Cerebellar nuclear complex (tissue), 1 donor: ENCODE data around the gene RHOJ.
"Not testable (repeated sequence)": the region's sequence is repeated elsewhere in the genome, so short reads cannot be mapped to it uniquely, and the experiment has no call there.

ENCODE experiments used
- DNase-seq, 2 experiments: peaks; one replicate each; lab custom pipeline; 2025; lab: John Stamatoyannopoulos, UW

Gene RHOJ

GRCh38 chr14:63297372-63298063, 93.3 kb downstream of the RHOJ start:
- no peak for DNase-seq

GRCh38 chr14:63299351-63300110, 95.3 kb downstream of the RHOJ start:
- DNase-seq = no peak

DNA sequence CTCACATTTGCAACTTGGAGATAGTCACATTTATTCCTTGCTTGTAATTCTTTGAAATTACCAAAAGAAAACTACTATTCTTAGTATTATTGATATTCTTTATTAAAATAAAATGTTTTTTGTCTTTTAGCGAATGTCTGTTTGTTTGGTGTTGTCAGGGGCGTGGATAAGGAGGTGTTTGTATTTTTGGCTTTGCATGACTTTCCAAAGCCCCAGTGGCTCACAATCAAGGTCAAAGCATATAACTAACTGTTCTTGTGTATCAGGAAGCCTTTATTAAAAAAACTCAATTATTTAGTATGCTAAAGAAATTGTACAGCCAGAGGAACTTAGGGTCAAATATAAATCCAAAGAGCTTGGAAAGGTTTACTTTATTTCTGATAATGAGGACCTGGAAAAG, 96.6 kb downstream of the RHOJ start:
- no peak for DNase-seq

DNA sequence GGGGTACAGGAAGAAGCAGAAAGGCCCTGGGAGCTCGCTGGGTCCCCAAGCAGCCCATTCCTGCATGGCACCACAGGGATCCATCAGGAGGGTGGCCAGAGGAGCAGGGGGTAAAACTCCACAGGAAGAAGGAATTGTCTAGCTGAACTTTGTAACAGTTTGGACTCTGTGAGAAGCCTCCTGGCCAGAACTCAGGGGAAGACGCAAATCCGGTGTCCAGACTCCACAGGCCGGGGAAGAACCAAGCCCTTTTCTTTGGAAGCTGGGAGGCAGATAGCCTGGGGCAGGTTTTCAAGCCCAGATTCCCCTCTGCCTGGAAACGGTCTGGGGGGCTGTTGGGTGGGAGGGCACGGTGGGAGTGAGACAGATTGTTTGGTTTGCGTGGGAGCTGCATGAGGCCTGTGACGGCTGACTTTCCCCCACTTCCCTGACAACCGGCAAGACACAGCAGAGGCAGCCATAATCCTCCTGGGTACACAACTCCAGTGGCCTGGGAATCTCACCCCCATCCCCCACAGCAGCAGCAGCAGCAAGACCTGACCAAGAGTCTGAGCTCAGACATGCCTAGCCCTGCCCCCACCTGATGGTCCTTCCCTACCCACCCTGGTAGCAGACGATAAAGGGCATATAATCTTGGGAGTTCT, 97.8 kb downstream of the RHOJ start:
- no peak for DNase-seq

DNA sequence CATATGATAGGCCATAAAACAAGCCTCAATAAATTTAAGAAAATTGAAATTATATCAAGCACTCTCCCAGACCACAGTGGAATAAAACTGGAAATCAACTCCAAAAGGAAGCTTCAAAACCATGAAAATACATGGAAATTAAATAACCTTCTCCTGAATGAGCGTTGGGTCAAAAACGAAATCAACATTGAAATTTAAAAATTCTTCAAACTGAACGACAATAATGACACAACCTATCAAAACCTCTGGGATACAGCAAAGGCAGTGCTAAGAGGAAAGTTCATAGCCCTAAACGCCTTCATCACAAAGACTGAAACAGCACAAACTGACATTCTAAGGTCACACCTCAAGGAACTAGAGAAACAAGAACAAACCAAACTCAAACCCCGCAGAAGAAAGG, 100.2 kb downstream of the RHOJ start:
- not testable (repeated sequence) for DNase-seq

DNA sequence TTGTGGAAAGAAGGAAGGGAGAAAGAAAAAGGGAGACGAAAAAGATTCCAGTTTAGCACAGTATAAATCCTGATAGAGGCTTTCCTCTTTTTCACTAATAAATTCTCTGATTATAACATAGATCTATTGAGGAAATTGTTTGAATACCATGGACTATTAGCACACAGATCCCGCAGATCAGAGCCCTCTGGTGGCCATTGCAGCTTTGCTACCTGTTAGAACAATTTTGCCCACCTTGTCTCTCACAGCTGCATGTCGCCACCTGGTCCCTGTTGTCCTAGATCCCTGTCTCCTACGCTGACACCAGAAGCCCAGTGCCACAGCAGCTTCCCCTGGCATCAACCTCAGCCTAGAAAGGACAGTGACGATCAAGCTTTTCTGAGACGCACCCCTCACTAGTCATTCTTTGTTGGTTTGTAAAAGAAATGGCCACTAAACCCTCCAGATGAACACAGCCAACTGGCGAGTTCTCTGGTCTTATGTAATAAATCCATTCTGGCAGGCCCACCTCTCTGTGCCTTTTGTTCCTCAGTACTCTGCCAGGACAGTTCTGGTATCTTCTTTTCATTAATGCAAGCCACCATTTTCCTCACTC, 104.6 kb downstream of the RHOJ start:
- DNase-seq = no peak

- DNase-seq = no peak
These were observed 114.6 kb downstream of the RHOJ start, which contains the start of gene GPHB5 for GRCh38 chr14:63318835-63319234. Gene GPHB5, minus strand, starts transcription at chr14:63318935. Its CDS starts 1,086 bp downstream, at chr14:63317849.

- no peak for DNase-seq
These were observed 118.2 kb downstream of the RHOJ start for GRCh38 chr14:63322472-63322871.

DNA sequence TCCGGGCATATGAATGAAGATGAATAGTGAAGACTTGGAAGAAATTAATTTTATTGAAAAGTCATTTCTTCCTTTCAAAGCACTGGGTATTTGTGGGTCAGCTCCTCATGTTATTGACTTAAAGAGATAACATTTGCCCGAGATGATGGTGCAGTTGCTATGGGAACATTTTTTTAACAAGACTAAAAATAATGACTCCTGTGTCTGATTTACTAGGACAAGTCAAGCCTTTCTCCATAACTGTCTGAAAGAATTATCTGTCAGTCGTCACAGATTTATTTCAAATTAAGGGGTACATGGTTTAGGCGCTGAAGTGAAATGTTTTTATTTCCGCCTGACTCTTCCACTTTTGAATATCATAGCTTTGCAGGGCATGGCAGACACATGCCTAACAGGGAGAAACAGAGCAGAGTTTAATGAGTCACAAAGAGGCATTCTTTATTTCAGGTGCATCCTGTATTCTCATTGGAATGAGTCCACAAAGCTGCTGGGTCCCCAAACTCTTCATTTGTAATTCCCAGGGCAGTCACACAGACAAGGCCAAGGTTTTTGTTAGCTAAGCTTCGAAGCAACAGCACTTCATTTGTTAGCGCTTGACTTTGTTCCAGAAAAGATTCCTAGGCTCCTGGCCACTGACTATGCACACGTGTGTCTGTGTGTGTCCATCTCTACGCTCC, 118.8 kb downstream of the RHOJ start:
- DNase-seq = no peak

- DNase-seq = no peak
These were observed 122.6 kb downstream of the RHOJ start for GRCh38 chr14:63326840-63327239.

DNA sequence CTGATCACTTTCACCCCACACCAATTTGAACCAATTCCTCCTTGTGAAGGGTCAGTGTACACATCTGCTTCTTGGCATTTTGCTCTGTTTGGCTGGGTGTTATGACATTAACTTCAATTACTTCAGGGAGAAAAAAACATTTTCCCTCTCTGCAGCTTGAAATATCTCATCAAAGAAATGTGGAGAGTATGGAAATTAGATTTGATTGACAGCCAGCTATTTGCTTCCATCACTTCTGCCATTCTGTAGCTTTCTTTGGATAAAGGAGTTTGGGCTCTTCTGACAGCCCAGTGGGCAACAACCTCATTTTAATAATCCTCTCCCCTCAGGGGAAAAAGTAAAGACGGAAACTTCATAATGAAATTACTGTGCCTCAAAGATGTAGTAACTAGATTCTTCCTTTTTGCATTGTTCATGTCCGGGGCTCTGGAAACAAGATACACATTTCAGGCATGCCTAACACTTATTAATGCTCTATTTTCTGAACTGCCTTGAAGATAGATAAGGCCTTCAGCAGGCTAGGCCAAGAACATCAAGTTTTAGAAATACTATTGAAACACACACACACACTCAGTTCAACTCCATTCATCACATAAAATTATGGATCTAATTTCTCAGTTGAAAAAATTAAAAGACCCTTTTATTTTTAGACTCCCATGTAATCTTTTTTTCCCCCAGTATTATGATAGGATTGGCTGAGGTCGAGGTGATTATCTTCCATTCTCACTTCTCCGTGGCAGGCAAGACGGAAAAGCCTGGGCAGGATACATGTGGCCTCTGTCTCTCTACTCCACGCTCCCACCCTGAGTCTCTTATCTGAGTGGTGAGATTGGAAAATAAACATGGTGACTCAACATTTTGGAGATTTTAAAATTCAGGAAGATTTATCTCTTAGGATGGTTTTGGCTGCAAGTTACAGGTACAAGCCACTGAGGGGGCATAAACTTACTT, 124.8 kb downstream of the RHOJ start:
- no peak for DNase-seq

GRCh38 chr14:63342371-63342770, 138.1 kb downstream of the RHOJ start:
- no peak for DNase-seq
